ENCODE results near the gene ARHGEF10L.

The ARHGEF10L gene

DNA sequence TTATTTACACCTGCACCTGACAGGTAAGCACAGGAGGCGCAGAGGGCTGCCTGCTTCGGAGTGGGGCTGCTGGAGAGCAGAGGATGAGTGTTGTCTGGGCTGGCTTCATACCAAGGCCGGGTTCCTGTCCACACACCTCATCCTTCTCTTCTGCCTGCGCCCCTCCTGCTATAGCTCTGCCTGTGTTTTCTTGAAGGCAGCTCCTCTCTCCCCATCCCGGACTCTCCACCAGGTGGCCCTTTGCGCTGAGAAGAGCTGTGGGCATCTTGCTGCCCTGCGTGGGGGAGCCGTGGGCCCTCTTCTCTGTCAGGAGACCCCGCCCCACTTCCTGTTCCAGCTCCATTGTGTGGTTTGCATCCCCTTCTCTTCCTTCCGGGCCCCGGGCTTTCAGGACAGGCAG is 35.0 kb downstream of the ARHGEF10L start:
- TF ChIP-seq ZNF777 (tag by site-specific recombination; IDR thresholded peaks at IDR 0.05; ENCODE audit: borderline replicate concordance) (no peak), ZNF76 (tag by site-specific recombination; IDR thresholded peaks at IDR 0.05; ENCODE audit: borderline replicate concordance, low read depth) (no peak), SP3 (tag by site-specific recombination; IDR thresholded peaks at IDR 0.05) (no peak), CTCF (tag by site-specific recombination; IDR thresholded peaks at IDR 0.05) (peak; percentile 61; the same call in 1 of the 2 replicates), ZNF600 (tag by site-specific recombination; IDR thresholded peaks at IDR 0.05) (peak; percentile 35; the same call in 1 of the 2 replicates), ZNF114 (tag by site-specific recombination; IDR thresholded peaks at IDR 0.05) (no peak), ZNF549 (tag by site-specific recombination; IDR thresholded peaks at IDR 0.05) (no peak), ZNF140 (tag by site-specific recombination; IDR thresholded peaks at IDR 0.05) (no peak)
- TF ChIP-seq, protein P1, sequence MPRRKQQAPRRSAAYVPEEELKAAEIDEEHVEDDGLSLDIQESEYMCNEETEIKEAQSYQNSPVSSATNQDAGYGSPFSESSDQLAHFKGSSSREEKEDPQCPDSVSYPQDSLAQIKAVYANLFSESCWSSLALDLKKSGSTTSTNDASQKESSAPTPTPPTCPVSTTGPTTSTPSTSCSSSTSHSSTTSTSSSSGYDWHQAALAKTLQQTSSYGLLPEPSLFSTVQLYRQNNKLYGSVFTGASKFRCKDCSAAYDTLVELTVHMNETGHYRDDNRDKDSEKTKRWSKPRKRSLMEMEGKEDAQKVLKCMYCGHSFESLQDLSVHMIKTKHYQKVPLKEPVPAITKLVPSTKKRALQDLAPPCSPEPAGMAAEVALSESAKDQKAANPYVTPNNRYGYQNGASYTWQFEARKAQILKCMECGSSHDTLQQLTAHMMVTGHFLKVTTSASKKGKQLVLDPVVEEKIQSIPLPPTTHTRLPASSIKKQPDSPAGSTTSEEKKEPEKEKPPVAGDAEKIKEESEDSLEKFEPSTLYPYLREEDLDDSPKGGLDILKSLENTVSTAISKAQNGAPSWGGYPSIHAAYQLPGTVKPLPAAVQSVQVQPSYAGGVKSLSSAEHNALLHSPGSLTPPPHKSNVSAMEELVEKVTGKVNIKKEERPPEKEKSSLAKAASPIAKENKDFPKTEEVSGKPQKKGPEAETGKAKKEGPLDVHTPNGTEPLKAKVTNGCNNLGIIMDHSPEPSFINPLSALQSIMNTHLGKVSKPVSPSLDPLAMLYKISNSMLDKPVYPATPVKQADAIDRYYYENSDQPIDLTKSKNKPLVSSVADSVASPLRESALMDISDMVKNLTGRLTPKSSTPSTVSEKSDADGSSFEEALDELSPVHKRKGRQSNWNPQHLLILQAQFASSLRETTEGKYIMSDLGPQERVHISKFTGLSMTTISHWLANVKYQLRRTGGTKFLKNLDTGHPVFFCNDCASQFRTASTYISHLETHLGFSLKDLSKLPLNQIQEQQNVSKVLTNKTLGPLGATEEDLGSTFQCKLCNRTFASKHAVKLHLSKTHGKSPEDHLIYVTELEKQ (tag by site-specific recombination; IDR thresholded peaks at IDR 0.05; ENCODE audit: borderline replicate concordance), result no peak
- CTCF ChIA-PET, result interaction anchor here (0.8 to 5.9 kb wide), 12 partner anchors 10 to 80 kb away, joined by 3 to 48 read pairs (median 3); no protein-coding TSS in a partner anchor
- POLR2A ChIA-PET, result no interaction called here
- H3K4me1 ChIP-seq (ENCODE audit: control insufficient read depth, insufficient read depth, low read length), result no peaks in the 10 kb centered on the region
- no peaks in the 10 kb centered on the region for H3K36me3 ChIP-seq (ENCODE audit: control insufficient read depth in 2 of 2, insufficient read depth in 1 of 2, low read length in 2 of 2)
- H3K27ac ChIP-seq (ENCODE audit: extremely low read depth, low read depth, low read length), result no peak overlapping the region
- no peak overlapping the region for H3K4me3 ChIP-seq (ENCODE audit: low read depth, low read length)
- no peaks in the 10 kb centered on the region for H3K9me3 ChIP-seq (ENCODE audit: control insufficient read depth, insufficient read depth, low read depth, low read length)

GRCh38 chr1:17575797-17576518 is 36.5 kb downstream of the ARHGEF10L start:
- no peak overlapping the region for H3K4me3 ChIP-seq (ENCODE audit: low read depth, low read length)
- no peak overlapping the region for H3K27ac ChIP-seq (ENCODE audit: extremely low read depth, low read depth, low read length)
- no peaks in the 10 kb centered on the region for H3K36me3 ChIP-seq (ENCODE audit: control insufficient read depth in 2 of 2, insufficient read depth in 1 of 2, low read length in 2 of 2)
- POLR2A ChIA-PET, result interaction anchor here (0.6 kb wide), 1 partner anchor 15 kb away, joined by 3 read pairs; no protein-coding TSS in a partner anchor
- no peaks in the 10 kb centered on the region for H3K9me3 ChIP-seq (ENCODE audit: control insufficient read depth, insufficient read depth, low read depth, low read length)
- H3K4me1 ChIP-seq (ENCODE audit: control insufficient read depth, insufficient read depth, low read length), result no peaks in the 10 kb centered on the region
- TF ChIP-seq PRDM10 (tag by site-specific recombination; IDR thresholded peaks at IDR 0.05) (no peak), ZNF394 (tag by site-specific recombination; IDR thresholded peaks at IDR 0.05; ENCODE audit: borderline replicate concordance) (no peak), HOXD13 (CRISPR knock-in tag; IDR thresholded peaks at IDR 0.05; ENCODE audit: borderline replicate concordance) (no peak), ZBTB8A (tag by site-specific recombination; IDR thresholded peaks at IDR 0.05) (no peak), ZNF404 (tag by site-specific recombination; IDR thresholded peaks at IDR 0.05) (no peak)
- TF ChIP-seq, protein P2, sequence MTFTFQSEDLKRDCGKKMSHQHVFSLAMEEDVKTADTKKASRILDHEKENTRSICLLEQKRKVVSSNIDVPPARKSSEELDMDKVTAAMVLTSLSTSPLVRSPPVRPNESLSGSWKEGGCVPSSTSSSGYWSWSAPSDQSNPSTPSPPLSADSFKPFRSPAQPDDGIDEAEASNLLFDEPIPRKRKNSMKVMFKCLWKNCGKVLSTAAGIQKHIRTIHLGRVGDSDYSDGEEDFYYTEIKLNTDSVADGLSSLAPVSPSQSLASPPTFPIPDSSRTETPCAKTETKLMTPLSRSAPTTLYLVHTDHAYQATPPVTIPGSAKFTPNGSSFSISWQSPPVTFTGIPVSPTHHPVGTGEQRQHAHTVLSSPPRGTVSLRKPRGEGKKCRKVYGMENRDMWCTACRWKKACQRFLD (tag by site-specific recombination; IDR thresholded peaks at IDR 0.05), result no peak
- TF ChIP-seq, protein P3, sequence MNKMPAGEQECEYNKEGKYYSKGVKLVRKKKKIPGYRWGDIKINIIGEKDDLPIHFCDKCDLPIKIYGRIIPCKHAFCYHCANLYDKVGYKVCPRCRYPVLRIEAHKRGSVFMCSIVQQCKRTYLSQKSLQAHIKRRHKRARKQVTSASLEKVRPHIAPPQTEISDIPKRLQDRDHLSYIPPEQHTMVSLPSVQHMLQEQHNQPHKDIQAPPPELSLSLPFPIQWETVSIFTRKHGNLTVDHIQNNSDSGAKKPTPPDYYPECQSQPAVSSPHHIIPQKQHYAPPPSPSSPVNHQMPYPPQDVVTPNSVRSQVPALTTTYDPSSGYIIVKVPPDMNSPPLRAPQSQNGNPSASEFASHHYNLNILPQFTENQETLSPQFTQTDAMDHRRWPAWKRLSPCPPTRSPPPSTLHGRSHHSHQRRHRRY (tag by site-specific recombination; IDR thresholded peaks at IDR 0.05), result no peak
- CTCF ChIA-PET, result interaction anchor here (0.6 to 5.9 kb wide), 5 partner anchors 12 to 81 kb away, joined by 3 to 48 read pairs (median 4); no protein-coding TSS in a partner anchor
